ENCODE data around the gene DNAI1. TPM values are rescaled to one million over a fixed set of nuclear protein-coding genes. Genes with fewer than 3 reads are reported as not detected.

The DNAI1 gene
- total and polyA plus RNA-seq, 4 donors: 4.6 to 26.2 (median 9.2) TPM

GRCh38 chr9:34451545-34451944 lies 7.1 kb upstream of the DNAI1 start:
- Histone ChIP-seq H3K27me3 (ENCODE audit: control insufficient read depth in 3 of 3, insufficient read depth in 3 of 3, low read length in 2 of 3) (peaks cover 0 to under 1% (median 0%) of the 10 kb centered on the region in 3 donors), H3K27ac (ENCODE audit: low read depth in 1 of 2, low read length in 1 of 2) (peak overlapping the region in 1 of 2 donors; percentile 24), H3K36me3 (ENCODE audit: control insufficient read depth in 4 of 4, insufficient read depth in 4 of 4, low read length in 4 of 4) (no peaks in the 10 kb centered on the region), H3K4me1 (ENCODE audit: control insufficient read depth in 5 of 5, insufficient read depth in 5 of 5, low read length in 5 of 5) (peaks cover 0 to 27% (median 3%) of the 10 kb centered on the region in 5 donors), H3K4me3 (no peak overlapping the region), H3K9me3 (ENCODE audit: control insufficient read depth in 4 of 4, insufficient read depth in 3 of 4, low read length in 3 of 4) (no peaks in the 10 kb centered on the region), H3K9ac (ENCODE audit: insufficient read depth in 1 of 2, low read length in 2 of 2) (no peak overlapping the region)
- 58 to 70% methylated on average over 3 of the region's 3 CpGs for WGBS, 2 donors
- no peak for TF ChIP-seq CTCF (IDR thresholded peaks at IDR 0.05; ENCODE audit: control extremely low read depth, extremely low read depth)
- no peak for DNase-seq
- ATAC-seq (ENCODE audit: insufficient read depth, low FRiP score): no peak

- DNase-seq (no peak), ATAC-seq (ENCODE audit: insufficient read depth, low FRiP score) (no peak)
- Histone ChIP-seq H3K36me3 (ENCODE audit: control insufficient read depth in 4 of 4, insufficient read depth in 4 of 4, low read length in 4 of 4) (no peaks in the 10 kb centered on the region), H3K4me1 (ENCODE audit: control insufficient read depth in 5 of 5, insufficient read depth in 5 of 5, low read length in 5 of 5) (peaks cover 4 to 29% (median 11%) of the 10 kb centered on the region in 5 donors), H3K27me3 (ENCODE audit: control insufficient read depth in 3 of 3, insufficient read depth in 3 of 3, low read length in 2 of 3) (peaks cover 0 to 5% (median 0%) of the 10 kb centered on the region in 3 donors), H3K27ac (ENCODE audit: low read depth in 1 of 2, low read length in 1 of 2) (no peak overlapping the region), H3K9ac (ENCODE audit: insufficient read depth in 1 of 2, low read length in 2 of 2) (no peak overlapping the region), H3K4me3 (no peak overlapping the region), H3K9me3 (ENCODE audit: control insufficient read depth in 4 of 4, insufficient read depth in 3 of 4, low read length in 3 of 4) (no peaks in the 10 kb centered on the region)
- no peak for TF ChIP-seq CTCF (IDR thresholded peaks at IDR 0.05; ENCODE audit: control extremely low read depth, extremely low read depth)
- 65 to 91% methylated on average over 2 of the region's 2 CpGs for whole genome bisulfite sequencing, 2 donors
These were observed 6.0 kb upstream of the DNAI1 start for GRCh38 chr9:34452568-34452967.

DNA sequence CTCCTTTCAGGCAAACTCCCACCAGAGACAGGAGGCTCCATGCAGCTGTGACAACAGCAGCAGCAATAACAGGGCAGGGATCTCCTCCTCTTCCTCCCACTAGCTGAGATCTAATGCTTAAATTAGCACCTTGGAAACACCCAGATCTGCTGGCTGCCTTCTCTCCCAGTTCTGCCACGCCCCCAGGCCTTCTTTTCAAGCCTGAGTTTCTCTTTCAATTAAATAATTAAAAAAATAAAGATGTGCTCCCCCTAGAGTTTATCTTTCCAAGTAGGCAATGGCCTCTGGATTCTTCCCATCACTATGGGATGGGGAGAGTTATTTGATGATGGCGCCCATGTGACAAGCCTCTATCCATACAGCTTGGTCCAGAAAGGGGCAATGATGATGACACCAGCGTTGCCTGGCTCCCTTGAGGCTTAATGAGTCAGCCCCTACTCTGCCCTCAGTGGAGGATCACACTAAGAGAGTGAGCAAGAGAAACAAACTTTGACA lies 4.0 kb upstream of the DNAI1 start:
- Histone ChIP-seq H3K36me3 (ENCODE audit: control insufficient read depth in 4 of 4, insufficient read depth in 4 of 4, low read length in 4 of 4) (no peaks in the 10 kb centered on the region), H3K27me3 (ENCODE audit: control insufficient read depth in 3 of 3, insufficient read depth in 3 of 3, low read length in 2 of 3) (peaks cover 0 to 5% (median 0%) of the 10 kb centered on the region in 3 donors), H3K4me1 (ENCODE audit: control insufficient read depth in 5 of 5, insufficient read depth in 5 of 5, low read length in 5 of 5) (peaks cover 8 to 27% (median 16%) of the 10 kb centered on the region in 5 donors), H3K4me3 (no peak overlapping the region), H3K27ac (ENCODE audit: low read depth in 1 of 2, low read length in 1 of 2) (peak overlapping the region in 1 of 2 donors; percentile 17), H3K9ac (ENCODE audit: insufficient read depth in 1 of 2, low read length in 2 of 2) (no peak overlapping the region), H3K9me3 (ENCODE audit: control insufficient read depth in 4 of 4, insufficient read depth in 3 of 4, low read length in 3 of 4) (no peaks in the 10 kb centered on the region)
- no peak for TF ChIP-seq CTCF (IDR thresholded peaks at IDR 0.05; ENCODE audit: control extremely low read depth, extremely low read depth)
- DNase-seq (no peak), ATAC-seq (ENCODE audit: insufficient read depth, low FRiP score) (no peak)
- 86 to 94% methylated on average over 3 of the region's 3 CpGs for WGBS, 2 donors

GRCh38 chr9:34456151-34456550 lies 2.5 kb upstream of the DNAI1 start:
- 50 to 69% methylated on average over 1 of the region's 1 CpG for WGBS, 2 donors
- H3K27me3 ChIP-seq (ENCODE audit: control insufficient read depth in 3 of 3, insufficient read depth in 3 of 3, low read length in 2 of 3): peaks cover 0 to 8% (median 0%) of the 10 kb centered on the region in 3 donors
- TF ChIP-seq CTCF (IDR thresholded peaks at IDR 0.05; ENCODE audit: control extremely low read depth, extremely low read depth): no peak
- no peak for ATAC-seq (ENCODE audit: insufficient read depth, low FRiP score)
- peaks cover 8 to 23% (median 16%) of the 10 kb centered on the region in 5 donors for H3K4me1 ChIP-seq (ENCODE audit: control insufficient read depth in 5 of 5, insufficient read depth in 5 of 5, low read length in 5 of 5)
- no peak for DNase-seq
- H3K9me3 ChIP-seq (ENCODE audit: control insufficient read depth in 4 of 4, insufficient read depth in 3 of 4, low read length in 3 of 4): no peaks in the 10 kb centered on the region
- no peak overlapping the region for H3K4me3 ChIP-seq
- H3K36me3 ChIP-seq (ENCODE audit: control insufficient read depth in 4 of 4, insufficient read depth in 4 of 4, low read length in 4 of 4): no peaks in the 10 kb centered on the region
- no peak overlapping the region for H3K27ac ChIP-seq (ENCODE audit: low read depth in 1 of 2, low read length in 1 of 2)
- H3K9ac ChIP-seq (ENCODE audit: insufficient read depth in 1 of 2, low read length in 2 of 2): no peak overlapping the region
